HG02970 (cell line): Measurements from ENCODE around the gene ARAP1.

Experiments used
- ATAC-seq: cut with Tn5 transposase; IDR thresholded peaks from one replicate; pipeline ENCODE4 v1.9.1; 2021; ENCODE audit warnings: mild to moderate bottlenecking, moderate library complexity, moderate number of reproducible peaks; ENCODE audit not compliant: unreplicated experiment, low FRiP score

Gene ARAP1

DNA sequence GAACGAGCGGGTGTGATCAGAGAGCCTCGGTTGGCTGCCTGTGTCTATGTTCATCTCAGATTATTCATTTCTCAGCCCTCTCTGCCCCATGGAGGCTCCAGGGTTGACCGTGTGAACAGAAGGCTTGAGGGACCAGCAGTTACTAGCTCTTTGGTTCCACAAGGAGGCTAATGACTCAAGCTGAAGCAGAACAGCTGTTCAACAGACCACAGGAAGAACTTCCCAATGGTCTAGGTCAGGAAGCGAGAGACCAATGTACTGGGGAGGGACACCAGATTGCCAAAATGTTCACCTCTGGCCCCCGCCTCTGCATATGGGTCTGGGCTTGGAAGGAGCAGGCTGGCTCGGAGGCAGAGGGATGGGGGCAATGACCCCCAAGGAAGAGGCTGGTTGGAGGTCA, 63.3 kb downstream of the ARAP1 start:
- no peak for ATAC-seq

DNA sequence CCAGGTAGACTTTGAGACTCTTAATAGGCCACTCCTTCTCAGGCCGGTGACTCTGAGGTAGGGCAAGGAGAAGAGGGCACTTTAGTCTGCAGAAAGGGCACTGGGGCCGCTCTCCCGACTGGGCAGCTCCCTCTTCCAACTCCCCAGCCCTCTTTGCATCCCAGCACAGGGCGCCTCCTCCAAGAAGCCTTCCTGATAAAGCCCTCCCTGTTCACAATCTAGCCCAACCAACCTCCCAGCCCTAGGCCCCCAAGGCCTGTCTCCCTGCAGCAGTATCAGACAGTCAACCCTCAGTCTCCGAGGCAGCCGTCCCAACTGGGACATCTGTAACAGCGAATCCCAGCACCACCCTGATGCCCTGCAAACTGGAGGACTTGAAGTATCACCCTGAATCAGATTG, 63.7 kb downstream of the ARAP1 start:
- no peak for ATAC-seq

DNA sequence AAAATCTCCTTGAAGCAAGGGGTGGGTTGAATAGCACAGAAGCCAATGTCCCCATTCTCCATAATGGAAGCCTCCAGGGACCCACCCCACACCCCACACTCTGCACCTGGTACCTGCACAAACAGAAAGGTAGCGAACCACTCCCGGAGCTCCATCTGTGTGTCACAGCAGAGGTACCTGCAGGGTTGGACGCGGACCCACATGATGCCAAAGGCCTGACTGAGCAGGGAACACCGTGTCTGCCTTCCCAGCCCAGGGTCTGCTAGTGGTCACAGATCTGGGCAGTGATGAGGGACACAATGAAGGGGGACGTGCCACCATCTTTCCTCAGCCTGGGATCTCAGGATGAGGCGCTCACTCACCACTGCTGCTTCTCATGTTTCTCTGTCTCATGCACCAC, 64.9 kb downstream of the ARAP1 start:
- no peak for ATAC-seq

DNA sequence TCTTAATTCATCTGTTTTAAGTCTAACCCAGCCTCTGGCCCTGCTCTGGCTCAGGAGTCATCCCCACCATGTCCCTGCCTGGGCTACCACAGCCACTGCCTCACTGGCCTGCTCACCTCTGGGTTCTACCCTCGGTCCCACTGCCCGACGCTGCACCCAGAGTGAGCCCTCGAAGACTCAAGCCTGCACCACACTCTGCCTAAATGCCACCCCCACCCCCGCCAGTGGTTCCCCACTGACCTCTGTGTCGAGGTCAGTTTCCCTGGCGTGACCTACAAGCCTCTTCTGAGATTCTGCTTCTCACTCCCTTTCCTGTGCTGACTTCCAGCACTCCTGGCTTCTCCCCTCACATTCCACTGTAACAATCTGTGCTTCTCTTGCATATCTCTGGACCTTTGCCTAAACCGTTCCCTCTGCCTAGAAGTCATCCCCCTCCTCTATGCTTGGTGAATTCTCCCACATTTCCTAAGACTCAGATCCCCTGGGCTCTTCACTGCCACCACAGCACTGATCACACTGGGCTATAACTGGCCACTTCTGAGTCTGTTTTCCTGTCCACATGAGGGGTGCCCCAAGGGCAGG, 65.5 kb downstream of the ARAP1 start:
- no peak for ATAC-seq

DNA sequence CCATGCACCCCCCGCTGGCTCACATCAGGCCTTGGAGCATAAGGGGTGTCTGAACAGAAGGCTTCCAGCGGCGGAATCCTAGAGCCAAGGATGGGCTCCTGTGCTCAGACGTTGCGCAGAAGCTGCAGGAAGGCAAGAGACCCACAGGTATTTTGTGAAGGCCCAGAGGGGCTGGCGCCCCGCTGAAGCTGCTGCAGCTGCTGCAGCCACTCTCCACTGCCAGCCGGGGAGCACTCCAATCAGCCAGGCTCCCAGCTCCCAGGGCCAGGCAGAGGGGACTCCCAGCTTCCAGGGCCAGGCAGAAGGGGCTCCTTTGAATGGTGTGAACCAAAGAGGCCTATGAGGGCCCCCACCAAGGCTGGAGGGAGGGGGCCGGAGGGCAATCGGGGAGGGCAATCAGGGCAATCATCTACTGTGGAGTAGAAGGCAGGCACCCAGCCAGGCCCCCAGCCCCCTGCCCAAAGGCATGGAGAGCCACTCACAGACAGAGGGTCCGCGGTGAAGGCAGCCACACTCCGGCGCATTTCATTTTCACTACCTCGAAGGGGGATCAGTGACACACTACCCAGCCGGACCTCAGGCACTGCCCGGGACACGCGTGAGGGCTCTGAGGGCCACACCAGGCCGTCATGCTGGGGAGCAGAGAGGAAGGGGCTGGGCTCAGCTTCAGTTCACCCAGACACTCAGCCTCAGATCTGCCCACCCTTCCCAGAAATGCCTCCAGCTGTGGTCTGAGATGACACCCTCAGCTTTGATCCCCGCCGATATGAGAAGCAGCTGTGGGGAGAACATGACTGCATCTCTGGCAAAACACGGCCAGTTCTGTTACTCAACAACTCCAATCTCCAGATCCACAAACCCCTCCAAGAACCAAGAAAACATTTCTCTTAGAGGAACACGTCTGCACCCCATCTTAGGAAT, 66.4 kb downstream of the ARAP1 start:
- ATAC-seq = no peak

DNA sequence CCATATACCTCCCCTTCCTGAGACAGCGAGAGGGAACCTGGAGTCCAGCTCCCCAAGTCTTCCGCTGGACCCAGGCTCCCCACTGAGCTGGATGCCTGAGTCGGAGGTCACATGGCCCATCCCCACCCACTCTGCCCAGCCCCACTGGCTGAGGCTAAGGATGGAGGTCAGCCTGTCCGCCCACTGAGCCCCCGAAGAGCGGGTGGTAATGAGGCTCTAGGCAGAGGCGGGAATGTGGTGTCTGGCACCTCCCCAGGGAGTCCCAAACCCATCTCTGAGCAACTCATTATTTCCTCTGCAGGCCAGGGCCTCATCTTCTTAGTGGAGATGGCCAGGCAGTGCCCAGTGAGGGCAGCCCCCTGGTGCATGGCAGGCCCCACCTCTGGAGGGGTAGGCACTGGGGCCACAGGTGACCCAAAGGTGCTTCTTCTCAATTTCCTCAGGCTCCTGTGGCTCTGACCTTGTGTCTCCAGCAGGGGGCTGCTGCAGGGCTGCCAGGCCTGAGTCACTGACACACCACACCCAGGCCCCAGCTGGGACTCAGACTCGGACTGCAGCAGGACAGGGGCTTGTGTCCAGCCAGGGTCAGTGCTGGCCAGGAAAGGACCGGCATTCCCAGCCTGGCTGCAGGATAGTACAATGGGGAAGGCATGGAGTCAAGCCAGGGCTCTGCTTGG, 67.8 kb downstream of the ARAP1 start:
- ATAC-seq = no peak

DNA sequence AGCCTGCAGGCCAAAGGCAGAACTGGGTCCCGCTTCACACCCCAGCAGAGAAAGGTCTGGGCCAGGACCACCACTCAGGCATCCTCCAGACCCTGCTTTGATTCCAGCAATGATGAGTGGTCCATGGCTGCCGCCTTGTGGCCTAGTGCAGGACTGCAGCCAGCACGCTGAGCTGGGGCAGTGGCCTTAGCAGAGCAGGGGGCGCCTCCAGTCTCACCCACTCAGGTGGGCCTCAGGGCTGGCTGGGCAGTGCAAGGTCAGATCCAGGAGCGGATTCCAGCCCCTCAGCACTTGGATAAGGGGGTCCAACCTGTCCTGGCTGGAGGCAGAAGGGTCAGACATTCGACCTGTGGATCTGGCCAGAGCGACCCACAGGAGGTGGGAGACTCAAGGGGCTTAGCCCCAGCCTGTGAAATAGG, 68.4 kb downstream of the ARAP1 start:
- no peak for ATAC-seq

DNA sequence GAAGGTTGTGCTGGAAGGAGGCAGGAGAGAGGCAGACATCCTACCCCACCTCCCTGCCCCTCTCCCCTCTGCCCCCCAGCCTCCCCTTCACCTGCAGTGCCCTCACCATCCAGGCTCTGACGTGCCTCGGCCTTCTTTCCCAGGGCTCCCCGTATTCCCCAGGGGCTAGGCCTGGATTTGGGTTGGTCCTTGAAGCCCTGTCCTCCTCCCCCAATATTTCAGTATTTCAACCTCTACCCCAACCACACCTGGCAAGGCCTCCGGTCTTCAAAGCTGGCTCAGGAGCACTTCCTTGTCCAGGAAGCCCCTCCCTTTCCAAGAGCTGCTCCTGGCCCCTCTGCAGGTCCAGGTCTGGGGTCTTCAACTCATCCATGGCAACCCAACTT, 69.4 kb downstream of the ARAP1 start:
- no peak for ATAC-seq

DNA sequence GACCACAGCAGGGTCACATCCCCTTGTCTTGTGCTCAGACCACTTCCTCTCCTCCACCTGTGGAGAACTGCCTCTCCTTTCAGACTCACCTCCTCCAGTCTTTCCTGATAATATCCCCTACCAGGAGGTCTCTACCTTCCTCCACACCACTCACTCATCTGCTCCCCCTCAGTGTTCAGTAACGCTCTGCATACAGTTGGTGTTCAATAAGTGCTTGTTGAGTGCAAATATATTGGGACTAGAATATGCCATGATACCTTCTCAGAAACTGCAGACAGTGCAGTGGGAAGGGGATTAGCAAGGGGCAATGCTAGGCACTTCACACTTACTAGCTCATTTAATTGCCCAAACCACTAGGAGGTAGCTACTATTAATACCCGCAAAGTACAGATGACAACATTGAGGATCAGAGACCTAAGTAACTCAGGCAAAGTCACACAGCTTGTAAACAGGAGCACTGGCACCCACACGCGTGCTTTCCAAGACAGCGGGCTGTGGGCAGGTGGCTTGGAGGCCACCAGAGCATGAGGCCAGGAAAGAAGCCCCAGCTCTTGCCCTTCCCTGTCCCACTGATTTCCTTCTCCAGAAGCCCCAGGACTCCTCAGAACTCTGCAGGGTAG, 69.9 kb downstream of the ARAP1 start:
- no peak for ATAC-seq

DNA sequence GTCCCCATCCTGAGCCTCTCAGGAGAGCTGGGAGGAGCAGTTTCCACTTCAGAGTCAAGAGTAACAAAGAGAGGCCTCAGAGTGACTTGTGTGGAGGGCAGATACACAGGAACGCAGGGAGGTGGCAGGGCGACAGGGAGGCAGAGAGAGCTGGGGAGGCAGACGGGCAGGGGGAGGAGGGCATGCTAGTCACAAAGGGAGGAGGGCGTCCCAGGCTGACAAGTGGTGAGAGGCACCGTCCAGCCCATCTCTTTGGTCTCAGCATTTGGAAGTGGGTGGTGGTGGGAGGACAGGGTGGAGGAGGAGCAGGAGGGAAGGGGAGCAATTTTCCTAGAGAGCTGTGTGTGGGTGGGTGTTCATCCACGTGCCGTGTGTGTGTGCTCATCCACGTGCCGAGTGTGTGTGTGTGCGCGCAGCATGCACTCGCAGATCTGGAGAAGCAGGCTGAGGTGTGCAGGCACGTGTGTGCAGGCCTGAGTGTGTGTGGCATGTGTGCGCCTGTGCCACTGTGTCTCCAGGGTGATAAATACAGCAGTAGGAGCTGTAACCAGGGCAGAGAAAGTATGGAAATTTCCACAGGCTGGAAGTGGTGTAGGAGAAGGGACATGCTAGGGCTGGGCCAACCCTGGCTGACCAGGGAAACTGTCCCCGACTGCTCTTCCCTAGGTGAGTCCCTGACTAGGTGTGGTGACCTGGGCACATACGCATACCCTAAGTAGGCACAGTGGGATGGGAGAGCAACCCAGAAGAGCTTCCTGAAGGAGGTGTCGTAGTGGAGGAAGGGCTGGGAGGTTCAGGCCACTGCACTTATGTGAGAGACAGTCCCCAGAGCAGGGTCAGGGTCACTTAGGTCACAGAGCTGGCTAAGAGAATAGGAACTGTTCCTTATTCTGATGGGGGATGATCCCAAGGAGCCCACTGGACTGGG, 70.7 kb downstream of the ARAP1 start:
- ATAC-seq = no peak

DNA sequence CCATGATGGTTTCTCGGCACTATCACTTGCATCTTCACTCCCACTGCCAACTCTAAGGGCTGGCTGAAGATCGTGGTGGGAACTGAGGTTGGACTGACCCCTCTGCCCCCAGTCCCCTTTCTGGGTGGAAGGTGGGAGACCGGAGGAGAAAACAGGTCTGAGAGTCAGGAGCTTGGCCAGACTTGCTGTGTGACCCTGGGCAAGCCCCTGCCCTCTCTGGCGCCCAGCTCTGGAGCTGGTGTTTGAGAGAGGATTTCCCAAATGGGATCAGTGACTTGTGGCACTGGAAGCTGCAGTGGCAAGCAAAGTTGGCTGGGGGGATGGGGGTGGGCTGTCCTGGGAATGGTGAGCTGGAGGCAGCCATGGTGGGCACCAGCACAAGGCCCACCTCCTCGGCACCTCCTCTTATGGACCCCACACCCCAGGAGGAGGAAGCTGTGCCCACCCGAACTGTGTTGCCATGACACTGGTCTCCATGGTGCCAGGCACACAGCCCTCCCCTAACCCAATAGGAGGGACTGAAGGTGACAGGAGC, 71.5 kb downstream of the ARAP1 start:
- no peak for ATAC-seq

DNA sequence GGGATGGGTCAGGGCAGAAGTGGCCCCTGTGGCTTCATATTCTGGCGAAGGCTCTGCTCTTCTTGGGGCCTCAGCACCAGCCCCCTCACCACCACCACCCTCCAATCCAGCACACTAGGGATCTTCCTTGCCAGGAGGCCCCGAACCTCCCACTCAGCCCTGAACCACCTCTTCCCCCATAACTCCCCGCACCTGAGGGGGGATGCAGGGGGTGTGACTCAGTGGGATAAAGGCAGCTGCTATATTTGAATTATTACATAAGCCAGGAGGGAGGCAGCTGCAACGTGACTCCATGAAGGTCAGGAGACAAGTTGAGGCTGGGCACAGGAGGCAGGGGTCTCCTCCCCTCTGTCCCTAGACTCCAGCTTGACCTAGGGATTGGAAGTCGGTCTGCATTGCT, 72.3 kb downstream of the ARAP1 start:
- no peak for ATAC-seq

DNA sequence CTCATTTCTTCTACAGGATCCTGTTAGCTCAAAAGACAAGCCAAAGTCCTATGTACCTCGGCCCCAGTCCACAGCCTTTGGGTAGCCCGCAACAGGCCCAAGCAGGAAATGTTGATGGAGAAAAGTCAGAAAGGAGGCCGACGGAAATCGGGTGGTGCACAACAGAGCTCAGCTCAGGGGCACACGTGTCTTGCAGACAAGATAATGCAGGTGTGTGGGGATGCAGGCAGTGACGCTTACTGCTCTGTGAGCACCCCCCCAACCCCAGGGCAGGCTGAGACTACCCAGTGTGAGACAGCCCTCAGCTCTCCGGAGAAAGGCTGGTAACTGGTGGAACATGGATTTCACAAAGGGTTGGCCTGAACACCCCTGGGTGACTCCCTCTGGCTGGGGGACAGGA, 73.7 kb downstream of the ARAP1 start:
- ATAC-seq = no peak

DNA sequence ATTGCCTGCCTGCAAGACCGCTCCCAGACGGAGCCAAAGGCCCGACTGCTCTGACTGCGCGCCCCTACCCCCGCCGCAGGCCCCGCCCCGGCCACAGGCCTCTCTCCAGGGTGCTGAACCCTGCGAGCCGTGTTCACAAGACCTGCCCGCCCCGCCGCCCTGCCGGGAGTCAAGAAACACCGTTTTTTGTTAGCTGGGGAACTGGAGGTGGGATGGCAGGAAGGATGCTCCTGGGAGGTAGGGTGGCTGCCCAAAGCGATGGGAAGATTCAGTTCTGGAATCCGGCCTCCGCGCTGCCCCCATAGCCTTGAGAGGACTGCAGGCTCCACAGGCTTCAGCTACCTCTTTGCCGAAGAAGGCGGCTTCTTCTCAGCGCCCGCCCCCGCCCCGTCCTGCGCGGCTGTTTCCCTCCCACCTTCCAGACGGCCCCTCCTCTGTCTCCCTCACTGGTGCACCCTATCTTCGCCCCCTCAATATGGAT, 75.3 kb downstream of the ARAP1 start:
- no peak for ATAC-seq

DNA sequence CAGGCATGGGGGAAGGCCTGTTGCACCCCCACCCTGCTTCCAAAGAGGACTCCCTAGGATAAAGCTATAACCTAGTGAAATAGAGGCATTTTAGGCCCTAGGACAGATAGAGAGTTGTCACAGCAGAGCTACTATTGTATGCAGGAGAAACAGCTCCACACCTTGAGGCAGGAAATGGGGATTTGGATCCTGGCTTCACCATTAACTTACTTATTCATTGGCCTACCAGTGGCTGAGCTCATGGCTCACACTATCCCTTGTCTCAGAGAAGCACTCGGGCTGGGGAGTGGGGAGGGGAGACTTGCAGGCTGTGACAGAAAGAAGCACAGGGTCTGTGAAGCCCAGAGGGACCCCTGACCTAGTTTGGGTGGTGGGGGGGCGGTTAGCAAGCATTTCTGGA, 77.0 kb downstream of the ARAP1 start:
- ATAC-seq = no peak

DNA sequence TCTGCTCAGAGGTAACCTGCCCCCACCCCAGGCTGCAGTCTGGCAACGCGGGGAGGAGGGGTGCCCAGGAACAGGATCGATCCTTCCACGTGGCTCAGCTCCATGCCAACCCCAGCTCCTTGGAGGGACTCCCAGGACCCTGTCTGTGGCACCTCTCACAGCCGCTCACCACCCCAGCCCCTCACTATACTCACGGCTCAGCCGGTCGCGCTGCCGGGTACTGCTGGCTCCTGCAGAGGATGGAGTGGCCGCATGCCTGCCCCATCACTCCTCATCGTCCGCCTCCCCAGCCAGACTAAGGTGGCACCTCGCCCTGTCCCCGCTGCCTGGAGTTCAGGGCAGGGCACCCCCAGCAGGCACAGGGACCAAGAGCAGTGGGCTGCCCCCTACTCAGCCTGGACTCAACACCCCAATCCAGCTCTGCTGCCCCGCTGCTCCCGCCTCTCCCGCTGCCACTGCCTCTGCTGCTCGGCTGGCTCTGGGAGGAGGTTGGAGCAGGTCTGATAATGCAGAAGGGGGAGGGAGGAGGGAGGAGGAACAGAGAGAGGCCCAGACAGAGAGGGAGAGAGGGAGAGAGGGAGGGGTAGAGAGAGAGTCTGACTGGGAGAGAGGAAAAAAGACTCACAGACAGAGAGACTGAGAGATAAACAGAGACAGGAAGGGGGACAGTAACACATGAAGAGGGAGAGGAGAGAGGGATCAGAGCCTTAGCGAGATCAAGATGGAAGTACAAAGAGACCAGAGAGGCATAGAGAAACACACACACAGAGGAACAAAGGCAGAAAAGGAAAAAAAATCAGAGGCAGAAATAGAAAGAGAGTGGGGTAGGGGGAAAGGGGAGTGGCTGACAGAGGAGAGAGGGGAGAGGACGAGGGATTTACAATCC, 78.0 kb downstream of the ARAP1 start, which contains the start of gene PDE2A:
TSS of gene PDE2A (minus strand) at position 480 of the 886 bp plus-strand sequence. CDS start at position 265, 215 bp downstream.
- ATAC-seq = no peak

DNA sequence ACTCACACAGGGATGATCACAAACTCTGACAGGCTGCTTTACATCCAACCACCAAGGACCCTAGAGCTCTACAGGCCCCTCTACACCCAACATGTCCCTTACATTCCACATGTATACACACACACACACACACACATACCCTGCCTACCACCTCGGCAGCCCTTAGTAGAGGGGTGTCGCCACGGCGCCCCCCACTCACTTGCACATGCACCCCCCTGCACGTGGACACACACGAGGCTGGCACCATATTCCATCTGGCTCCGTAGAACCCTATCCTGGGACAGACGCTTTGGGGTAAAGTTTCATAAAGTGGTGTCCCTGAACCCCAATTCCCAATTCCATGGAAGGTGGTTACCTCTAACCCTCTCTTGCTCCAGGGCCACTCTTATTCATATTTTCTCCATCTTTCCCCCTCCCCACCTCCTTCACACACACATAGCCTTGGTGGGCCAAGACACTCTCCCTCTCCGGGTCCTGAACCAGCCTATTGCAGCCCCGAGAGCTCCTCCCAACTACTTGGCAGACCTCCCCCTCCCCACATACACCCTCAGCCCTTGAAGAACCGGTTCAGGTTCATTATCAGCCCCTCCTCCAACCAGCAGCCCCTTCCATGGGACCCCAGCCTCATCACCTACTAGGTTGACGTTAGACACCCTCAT, 78.8 kb downstream of the ARAP1 start:
- no peak for ATAC-seq

DNA sequence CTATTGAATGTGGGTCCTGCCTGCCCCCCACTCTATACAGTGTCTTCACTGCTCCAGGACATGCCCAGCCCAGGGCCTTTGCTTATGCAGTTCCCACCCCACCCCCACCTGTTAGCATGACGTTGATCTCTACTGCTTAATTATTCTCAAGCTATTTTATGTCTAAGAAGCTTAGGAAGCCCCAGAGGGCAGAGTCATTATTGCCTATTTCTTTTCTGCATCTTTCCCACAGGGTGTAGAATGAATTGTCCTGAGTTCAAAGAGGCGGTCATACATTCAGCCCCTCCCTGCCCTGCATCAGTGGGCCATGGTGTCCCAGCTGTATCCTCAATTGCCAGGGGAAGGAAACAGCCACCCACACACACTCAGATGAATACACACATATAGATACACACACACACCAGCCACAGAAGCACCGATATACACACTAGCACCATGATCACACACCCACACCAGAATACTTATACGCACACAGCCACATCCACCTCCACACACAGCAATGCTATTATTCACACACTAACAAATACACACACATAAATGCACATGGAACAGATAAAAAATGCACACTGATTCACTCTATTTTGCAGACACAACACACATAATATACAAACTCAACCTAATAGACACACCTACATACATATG, 79.5 kb downstream of the ARAP1 start:
- no peak for ATAC-seq
